Activated T-helper 17 cell treated with anti-CD3 and anti-CD28 coated beads, Interleukin-2, amount 50 U/mL, for 72 hours (primary cell): ENCODE results near the gene SASS6. TPM values are rescaled to one million over a fixed set of nuclear protein-coding genes. Genes with fewer than 3 reads are reported as not detected.
A peak's percentile ranks its signal among the peaks of the same experiment; 100 is the strongest.
"Not testable (repeated sequence)": the region's sequence is repeated elsewhere in the genome, so short reads cannot be mapped to it uniquely, and the experiment has no call there.

Experiments used
- ATAC-seq: fragments of 150-1000 bp; cut with Tn5 transposase; replicated peaks from 2 replicates; pipeline ENCODE4 v1.10.0; 2021; ENCODE audit warnings: mild to moderate bottlenecking, moderate library complexity
- H3K27ac Mint-ChIP-seq: one replicate; pipeline ENCODE4 v1.8.0; 2022; ENCODE audit warnings: mixed read lengths
- H3K27me3 Mint-ChIP-seq: one replicate; pipeline ENCODE4 v1.8.0; 2022; ENCODE audit warnings: mixed read lengths
- H3K36me3 Mint-ChIP-seq: one replicate; pipeline ENCODE4 v1.8.0; 2022; ENCODE audit warnings: low read depth, mild to moderate bottlenecking, mixed read lengths
- H3K4me1 Mint-ChIP-seq: one replicate; pipeline ENCODE4 v1.8.0; 2022; ENCODE audit warnings: mixed read lengths
- H3K4me3 Mint-ChIP-seq: one replicate; pipeline ENCODE4 v1.8.0; 2022; ENCODE audit warnings: mild to moderate bottlenecking, mixed read lengths
- H3K9me3 Mint-ChIP-seq: one replicate; pipeline ENCODE4 v1.8.0; 2022; ENCODE audit warnings: mixed read lengths
- total RNA-seq, 2 donors: library from RNA; stranded (reverse); gene quantifications; one replicate each; pipeline ENCODE4 v1.2.3, GENCODE V29; 2022

Gene SASS6
- total RNA-seq, 2 donors from 2014 or later: 14.1 to 14.3 TPM

DNA sequence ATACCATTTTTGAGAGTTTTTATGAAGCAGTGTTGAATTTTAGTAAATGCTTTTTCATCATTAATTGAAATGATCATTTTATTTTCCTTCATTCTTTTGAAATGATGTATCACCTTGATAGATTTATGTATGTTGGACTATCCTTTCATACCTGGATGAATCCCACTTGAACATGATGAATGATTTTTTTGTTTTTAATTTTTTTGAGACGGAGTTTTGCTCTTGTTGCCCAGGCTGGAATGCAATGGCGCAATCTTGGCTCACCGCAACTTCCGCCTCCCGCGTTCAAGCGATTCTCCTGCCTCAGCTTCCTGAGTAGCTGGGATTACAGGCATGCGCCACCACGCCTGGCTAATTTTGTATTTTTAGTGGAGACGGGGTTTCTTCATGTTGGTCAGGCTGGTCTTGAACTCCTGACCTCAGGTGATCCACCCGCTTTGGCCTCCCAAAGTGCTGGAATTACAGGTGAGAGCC lies 85.5 kb downstream of the SASS6 start:
- ATAC-seq, H3K27me3 Mint-ChIP-seq, H3K9me3 Mint-ChIP-seq: not testable (repeated sequence)
- Mint-ChIP-seq H3K4me3 (peak overlapping the region; percentile 76), H3K36me3 (peaks cover 82% of the 10 kb centered on the region), H3K27ac (peak overlapping the region; percentile 86), H3K4me1 (peaks cover 52% of the 10 kb centered on the region)

DNA sequence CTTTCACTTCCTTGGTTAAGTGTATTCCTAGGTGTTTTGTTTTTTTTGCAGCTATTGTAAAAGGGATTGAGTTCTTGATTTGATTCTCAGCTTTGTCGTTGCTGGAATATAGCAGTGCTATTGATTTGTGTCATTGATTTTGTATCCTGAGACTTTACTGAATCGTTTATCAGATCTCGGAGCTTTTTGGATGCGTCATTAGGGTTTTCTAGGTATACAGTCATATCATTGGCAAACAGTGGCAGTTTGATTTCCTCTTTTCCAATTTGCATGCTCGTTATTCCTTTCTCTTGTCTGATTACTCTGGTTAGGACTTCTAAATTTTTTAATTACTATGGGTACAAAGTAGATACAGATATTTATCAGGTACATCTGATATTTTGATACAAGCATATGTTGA lies 87.5 kb downstream of the SASS6 start:
- peaks cover 78% of the 10 kb centered on the region for H3K36me3 Mint-ChIP-seq
- no peaks in the 10 kb centered on the region for H3K27me3 Mint-ChIP-seq
- H3K4me1 Mint-ChIP-seq: peaks cover 61% of the 10 kb centered on the region
- no peaks in the 10 kb centered on the region for H3K9me3 Mint-ChIP-seq
- peak overlapping the region; percentile 76 for H3K4me3 Mint-ChIP-seq
- no peak for ATAC-seq
- H3K27ac Mint-ChIP-seq: peak overlapping the region; percentile 16

DNA sequence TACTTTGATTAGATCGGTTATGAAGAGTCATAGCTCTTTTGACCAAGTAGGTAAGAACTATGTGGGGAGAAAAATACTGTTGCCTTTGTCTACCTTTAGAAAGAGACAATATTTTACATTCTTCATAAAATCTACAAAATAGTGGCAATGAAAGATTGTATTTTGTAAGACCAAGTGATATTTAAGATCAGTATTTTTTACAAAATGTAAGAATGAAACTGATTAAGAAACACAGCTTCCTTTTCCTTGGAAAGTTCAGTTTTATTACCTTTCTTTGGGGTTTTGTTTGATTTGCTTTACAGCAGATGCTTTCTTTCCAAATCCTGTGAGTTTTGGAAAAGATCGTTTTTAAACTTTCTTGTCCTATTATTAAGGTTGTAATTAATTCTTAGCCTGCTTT lies 93.1 kb downstream of the SASS6 start:
- peak overlapping the region; percentile 85 for H3K4me3 Mint-ChIP-seq
- H3K36me3 Mint-ChIP-seq: peaks cover 92% of the 10 kb centered on the region
- ATAC-seq: no peak
- H3K9me3 Mint-ChIP-seq: no peaks in the 10 kb centered on the region
- H3K27me3 Mint-ChIP-seq: no peaks in the 10 kb centered on the region
- peaks cover 39% of the 10 kb centered on the region for H3K4me1 Mint-ChIP-seq
- peak overlapping the region; percentile 96 for H3K27ac Mint-ChIP-seq

DNA sequence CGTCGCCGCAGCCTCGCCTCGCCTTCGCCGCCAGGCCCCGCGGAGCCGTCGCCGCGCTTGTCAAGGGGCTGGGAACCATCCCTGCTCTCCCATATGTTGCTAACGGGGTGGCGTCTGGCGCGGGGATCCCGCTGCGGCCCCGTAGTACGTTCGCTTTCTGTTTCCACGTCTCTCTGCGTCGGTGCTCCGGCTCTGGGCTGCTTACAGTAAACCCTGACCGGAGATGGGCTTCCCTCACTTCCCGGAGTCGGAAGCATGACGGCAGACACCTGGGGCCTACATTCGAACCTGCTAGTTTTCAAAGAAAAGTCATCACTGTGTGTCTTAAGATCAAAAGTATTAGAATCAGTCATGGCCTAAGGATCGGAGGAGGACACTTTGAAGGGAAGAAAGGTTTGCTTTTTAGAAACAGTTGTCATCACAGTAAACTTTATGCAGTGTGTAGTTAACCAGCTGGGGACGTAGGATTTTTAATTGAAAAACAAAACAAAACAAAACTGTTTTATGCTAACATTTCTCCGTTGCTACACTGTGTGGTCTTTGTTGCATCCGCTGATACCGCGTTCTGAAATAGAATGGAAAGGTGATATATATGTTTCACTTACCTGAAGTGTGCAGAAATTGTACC lies 94.0 kb downstream of the SASS6 start:
- Mint-ChIP-seq H3K27me3 (no peaks in the 10 kb centered on the region), H3K36me3 (peaks cover 89% of the 10 kb centered on the region), H3K4me1 (peaks cover 31% of the 10 kb centered on the region), H3K27ac (peak overlapping the region; percentile 96), H3K4me3 (peak overlapping the region; percentile 85), H3K9me3 (no peaks in the 10 kb centered on the region)
- ATAC-seq: peak; percentile 79

GRCh38 chr1:100037927-100038659 lies 94.6 kb downstream of the SASS6 start:
- ATAC-seq: peak; percentile 85
- H3K36me3 Mint-ChIP-seq: peaks cover 82% of the 10 kb centered on the region
- H3K4me1 Mint-ChIP-seq: peaks cover 28% of the 10 kb centered on the region
- H3K4me3 Mint-ChIP-seq: peak overlapping the region; percentile 85
- H3K27ac Mint-ChIP-seq: peak overlapping the region; percentile 96
- H3K9me3 Mint-ChIP-seq: no peaks in the 10 kb centered on the region
- no peaks in the 10 kb centered on the region for H3K27me3 Mint-ChIP-seq

GRCh38 chr1:100037656-100037926 lies 95.1 kb downstream of the SASS6 start:
- peaks cover 77% of the 10 kb centered on the region for H3K36me3 Mint-ChIP-seq
- ATAC-seq: no peak
- no peaks in the 10 kb centered on the region for H3K27me3 Mint-ChIP-seq
- H3K9me3 Mint-ChIP-seq: no peaks in the 10 kb centered on the region
- H3K4me3 Mint-ChIP-seq: peak overlapping the region; percentile 85
- H3K27ac Mint-ChIP-seq: peak overlapping the region; percentile 96
- peaks cover 24% of the 10 kb centered on the region for H3K4me1 Mint-ChIP-seq

- H3K27ac Mint-ChIP-seq: peak overlapping the region; percentile 96
- H3K36me3 Mint-ChIP-seq: peaks cover 73% of the 10 kb centered on the region
- no peaks in the 10 kb centered on the region for H3K27me3 Mint-ChIP-seq
- ATAC-seq: no peak
- H3K4me1 Mint-ChIP-seq: peaks cover 21% of the 10 kb centered on the region
- peak overlapping the region; percentile 85 for H3K4me3 Mint-ChIP-seq
- no peaks in the 10 kb centered on the region for H3K9me3 Mint-ChIP-seq
These were observed 95.7 kb downstream of the SASS6 start for GRCh38 chr1:100036718-100037655.

GRCh38 chr1:100035214-100035613 lies 97.5 kb downstream of the SASS6 start:
- Mint-ChIP-seq H3K27ac (peak overlapping the region; percentile 80), H3K4me3 (peak overlapping the region; percentile 85), H3K4me1 (peaks cover 14% of the 10 kb centered on the region), H3K9me3 (no peaks in the 10 kb centered on the region), H3K36me3 (peaks cover 61% of the 10 kb centered on the region), H3K27me3 (no peaks in the 10 kb centered on the region)
- ATAC-seq: no peak

DNA sequence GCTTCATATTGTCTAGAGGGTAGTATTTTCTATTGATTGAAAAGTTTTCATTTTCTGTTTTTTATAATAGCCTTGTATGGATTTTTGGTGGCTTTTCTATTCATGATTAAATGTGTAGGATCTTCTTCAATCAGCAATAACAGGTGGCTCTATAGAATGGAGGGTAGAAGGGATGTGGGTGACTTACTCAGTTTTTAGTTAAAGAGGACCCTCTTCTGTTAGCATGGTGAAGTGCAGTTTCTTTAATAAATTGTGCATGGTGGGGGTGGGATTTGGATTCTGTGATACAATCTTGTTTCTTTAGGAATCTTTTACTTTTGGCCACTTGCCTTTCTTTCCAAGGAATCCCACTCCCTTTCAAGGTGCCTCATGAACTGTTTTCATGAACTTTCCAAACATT lies 98.3 kb downstream of the SASS6 start:
- peaks cover 54% of the 10 kb centered on the region for H3K36me3 Mint-ChIP-seq
- no peaks in the 10 kb centered on the region for H3K27me3 Mint-ChIP-seq
- no peaks in the 10 kb centered on the region for H3K9me3 Mint-ChIP-seq
- no peak overlapping the region for H3K4me3 Mint-ChIP-seq
- ATAC-seq: no peak
- H3K27ac Mint-ChIP-seq: peak overlapping the region; percentile 26
- H3K4me1 Mint-ChIP-seq: peaks cover 14% of the 10 kb centered on the region

Other genes starting within 250 kb of the SASS6 start
- 10 to 100 TPM; 10.1 to 16.5 TPM for gene SLC35A3, start 162.9 kb downstream of the SASS6 start, total RNA-seq
- 10 to 100 TPM; 18.4 to 23.5 TPM for gene TRMT13, start 233 bp upstream of the SASS6 start, total RNA-seq
- gene LRRC39, start 45.3 kb upstream of the SASS6 start, total RNA-seq: 1 to 10 TPM in 1 of 2 donors, under 1 TPM in 1; 0.82 to 1.0 TPM
- 10 to 100 TPM; 12.3 to 12.6 TPM for gene DBT, start 116.9 kb upstream of the SASS6 start, total RNA-seq
- 10 to 100 TPM; 48.3 to 57.7 TPM for gene RTCA, start 133.3 kb upstream of the SASS6 start, total RNA-seq
- 10 to 100 TPM; 21.0 to 31.0 TPM for gene CDC14A, start 219.6 kb upstream of the SASS6 start, total RNA-seq